DMS153 treated with DMSO at 0.1 percent for 48 hours (cell line): ENCODE measurements around the gene CDC42SE2.
A peak's percentile ranks its signal among the peaks of the same experiment; 100 is the strongest.
"Not testable (repeated sequence)": the region's sequence is repeated elsewhere in the genome, so short reads cannot be mapped to it uniquely, and the experiment has no call there.

Source experiments
- DNase-seq: peaks from one replicate; lab custom pipeline; 2025; ENCODE audit not compliant: unreplicated experiment; lab: John Stamatoyannopoulos, UW

CDC42SE2 gene

DNA sequence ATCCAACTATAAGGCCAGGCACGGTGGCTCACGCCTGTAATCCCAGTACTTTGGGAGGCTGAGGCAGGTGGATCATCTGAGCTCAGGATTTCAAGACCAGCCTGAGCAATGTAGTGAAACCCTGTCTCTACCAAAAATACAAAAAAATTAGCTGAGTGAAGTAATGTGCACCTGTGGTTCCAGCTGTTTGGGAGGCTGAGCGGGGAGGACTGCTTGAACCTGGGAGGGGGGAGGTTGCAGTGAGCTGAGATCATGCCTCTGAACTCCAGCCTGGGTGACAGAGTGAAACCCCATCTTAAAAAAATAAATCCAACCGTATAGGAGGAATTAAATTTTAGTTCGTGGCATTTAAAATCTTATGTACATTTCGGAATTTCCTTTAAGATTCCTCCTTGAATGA, 123.4 kb downstream of the CDC42SE2 start:
- DNase-seq = no peak

DNA sequence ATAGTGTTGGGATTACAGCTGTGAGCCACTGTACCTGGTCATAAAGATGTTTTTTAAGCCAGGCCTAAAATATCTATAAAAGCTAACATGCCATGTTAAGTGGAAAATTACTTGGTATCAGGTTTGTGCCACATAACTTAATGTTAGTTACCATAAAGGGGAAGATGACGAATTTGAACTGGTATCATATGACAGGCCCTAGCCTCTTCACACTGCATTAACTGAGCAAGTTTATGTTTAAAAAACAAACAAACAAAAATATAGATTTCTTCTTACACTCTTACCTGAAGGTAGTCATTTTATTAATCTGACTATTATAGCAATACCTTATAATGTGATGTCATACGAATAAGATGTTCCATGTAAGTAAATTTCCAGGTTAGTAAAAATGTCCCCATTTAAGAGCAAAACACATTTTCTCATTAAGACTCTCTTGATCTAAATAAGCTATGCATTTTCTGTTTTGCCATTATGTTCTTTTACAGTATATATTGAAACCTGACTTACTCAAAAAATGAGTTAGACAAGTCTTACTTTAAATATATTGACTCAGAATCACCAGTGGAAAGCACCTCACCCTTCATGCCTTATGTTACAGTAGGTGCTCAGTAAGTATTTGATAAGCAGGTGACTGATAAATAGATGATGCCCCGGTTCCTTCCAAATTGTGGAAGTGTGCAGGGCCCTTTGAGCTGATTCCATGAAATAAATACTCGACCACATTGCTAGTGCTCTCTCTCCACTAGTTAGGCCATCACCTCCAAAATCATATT, 125.4 kb downstream of the CDC42SE2 start:
- DNase-seq = no peak

- no peak for DNase-seq
Measured at GRCh38 chr5:131389869-131390265, 126.0 kb downstream of the CDC42SE2 start.

DNA sequence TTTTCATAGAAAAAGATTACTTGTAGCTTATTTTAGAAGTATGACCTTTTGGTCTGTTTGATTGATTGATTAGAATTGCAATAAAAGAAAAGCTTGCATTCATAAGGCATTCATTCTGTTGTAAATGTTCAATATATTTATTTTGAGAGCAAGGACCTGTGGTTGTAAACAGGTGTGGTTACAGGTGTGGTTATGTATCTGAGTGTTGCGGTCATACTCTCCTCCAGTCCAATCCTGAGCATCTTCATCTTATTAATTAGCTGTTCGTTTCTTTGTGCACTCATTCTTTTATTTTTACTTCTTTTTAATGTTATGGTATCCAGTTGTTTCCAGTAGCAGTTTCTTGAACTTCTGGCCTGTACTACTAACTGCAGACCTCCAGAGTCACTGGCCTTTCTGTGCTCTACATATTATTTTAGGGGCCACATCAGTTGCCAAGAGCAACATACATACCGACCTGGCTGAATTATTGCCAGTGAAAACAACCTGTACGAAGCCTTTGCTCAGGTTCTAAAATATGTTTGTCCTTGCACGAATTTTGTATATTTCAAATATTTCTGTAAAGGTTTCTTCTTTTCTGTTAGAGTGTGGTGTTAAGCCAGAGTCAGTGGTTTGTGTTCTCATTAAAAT, 128.7 kb downstream of the CDC42SE2 start:
- DNase-seq = no peak

- no peak for DNase-seq
Measured at GRCh38 chr5:131393498-131393968, 129.7 kb downstream of the CDC42SE2 start.

DNA sequence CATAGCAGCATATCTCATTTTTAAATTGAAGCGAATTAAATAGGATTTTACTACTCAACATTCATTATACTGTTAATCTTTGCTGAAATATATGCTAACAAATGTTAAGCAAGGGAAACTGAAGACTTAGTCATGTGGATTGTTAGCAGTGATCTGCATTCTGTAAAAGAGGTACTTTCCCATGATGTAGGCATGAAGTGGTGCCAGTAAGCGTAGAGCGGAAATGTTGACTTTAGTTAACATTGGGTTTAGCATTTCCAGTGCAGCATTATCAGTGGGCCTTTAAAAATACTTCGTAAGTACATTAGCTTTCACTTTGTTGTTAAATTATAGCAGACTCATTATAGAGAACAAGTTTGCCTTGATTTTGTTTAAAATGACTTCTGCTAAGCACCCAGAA, 130.3 kb downstream of the CDC42SE2 start:
- no peak for DNase-seq

- DNase-seq = no peak
Measured at GRCh38 chr5:131396015-131396414, 132.2 kb downstream of the CDC42SE2 start.

DNA sequence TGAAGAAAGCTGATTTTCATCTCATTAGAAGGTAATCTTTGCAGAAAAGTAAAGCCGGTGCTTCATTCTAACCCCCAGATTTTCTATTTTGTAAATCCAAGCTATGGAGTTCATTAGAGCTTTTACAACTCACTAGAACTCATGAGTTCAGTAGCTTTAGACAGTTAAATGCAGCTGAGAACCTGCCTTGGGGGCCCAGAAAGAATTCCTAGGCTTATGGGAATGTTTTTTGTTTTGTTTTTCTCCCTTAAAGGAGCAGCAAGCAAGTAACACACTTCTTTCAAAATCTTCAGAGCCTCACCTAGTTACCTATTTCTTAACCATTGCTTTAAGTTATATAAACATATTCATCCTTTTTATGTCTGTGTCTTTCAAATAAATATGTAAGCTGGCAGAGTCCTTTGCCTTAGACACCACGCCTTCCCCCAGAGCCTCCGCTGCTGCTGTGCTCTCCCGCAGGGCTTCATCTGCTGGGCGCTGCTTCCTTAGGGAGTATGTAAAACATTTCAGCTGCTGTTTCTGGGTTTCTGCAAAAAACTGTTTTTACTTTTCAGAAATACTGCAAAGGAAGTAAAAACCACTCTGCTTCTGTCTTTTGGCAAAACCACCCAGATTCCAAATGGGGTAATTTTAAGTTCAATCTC, 132.9 kb downstream of the CDC42SE2 start:
- DNase-seq = no peak

- DNase-seq = not testable (repeated sequence)
Measured at GRCh38 chr5:131399007-131399406, 135.2 kb downstream of the CDC42SE2 start.

- DNase-seq = no peak
Measured at GRCh38 chr5:131400585-131400984, 136.7 kb downstream of the CDC42SE2 start.

DNA sequence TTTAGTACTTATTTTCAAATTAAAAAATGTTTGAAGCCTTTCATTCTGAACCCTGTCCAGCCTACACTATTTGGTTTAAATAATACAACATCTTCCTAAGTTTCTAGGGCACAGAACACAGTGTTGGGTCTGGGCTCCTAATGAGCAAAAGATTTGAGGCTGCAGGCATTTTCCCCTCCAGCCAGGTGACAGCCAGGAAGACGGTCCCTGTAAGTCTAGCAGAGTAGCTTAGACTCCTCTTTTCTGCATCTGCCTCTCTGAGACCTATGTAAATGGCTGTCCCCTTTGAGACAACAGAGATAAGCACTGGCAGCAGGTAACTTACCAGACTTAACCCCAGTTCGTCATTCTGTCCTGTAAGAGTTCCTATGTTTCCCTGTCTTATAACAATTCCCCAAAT, 141.8 kb downstream of the CDC42SE2 start:
- no peak for DNase-seq

- no peak for DNase-seq
Measured at GRCh38 chr5:131406076-131406475, 142.2 kb downstream of the CDC42SE2 start.

DNA sequence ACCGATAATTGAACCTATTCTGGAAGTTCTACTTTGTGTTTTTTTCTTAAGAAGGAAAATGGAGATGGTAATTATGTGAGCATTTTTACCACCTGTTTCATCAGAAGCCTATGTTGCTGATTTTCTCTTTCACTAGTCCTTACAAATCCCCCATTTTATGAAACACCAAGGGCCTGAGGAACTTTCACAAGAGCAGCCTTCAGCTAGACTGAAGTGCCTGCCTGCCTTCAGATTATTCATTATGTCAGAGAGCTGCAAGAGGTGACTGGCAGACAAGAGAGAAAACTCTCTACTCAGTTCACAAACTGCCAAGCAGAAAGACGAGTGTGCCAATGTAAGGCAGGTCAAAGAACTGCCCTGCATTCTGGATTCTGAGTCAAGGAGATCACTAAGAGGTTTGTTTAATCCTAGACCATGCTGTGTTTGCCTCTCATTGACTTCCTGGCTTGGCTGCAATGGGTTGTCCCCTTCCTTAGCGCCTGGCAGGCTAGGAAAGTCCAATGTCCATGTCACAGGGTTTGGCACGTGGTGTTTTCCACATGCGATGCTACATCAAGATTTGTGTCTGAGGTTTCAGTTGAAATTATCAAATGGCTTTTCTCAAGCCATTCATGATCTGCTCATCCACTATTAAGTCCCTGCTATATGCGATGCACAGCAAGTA, 143.3 kb downstream of the CDC42SE2 start:
- no peak for DNase-seq

- no peak for DNase-seq
Measured at GRCh38 chr5:131413605-131414559, 150.0 kb downstream of the CDC42SE2 start.

DNA sequence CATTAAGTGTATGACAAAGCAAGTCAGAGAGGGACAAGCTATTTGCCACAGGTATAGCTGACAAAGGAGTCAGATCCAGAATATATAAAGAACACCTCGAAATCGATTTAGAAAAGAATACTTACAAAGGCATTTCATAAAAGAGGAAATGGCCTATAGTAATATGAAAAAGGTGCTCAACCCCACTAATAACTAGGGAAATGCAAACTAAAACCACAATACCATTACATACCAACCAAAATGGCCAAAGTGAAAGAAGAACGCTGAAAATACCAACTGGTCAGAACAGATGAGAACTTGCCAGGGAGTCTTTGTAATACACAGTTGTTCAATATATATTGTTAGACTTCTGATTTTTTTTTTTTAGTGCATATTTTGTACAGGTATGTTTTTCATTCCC, 152.9 kb downstream of the CDC42SE2 start:
- no peak for DNase-seq

- peak; percentile 14 for DNase-seq
Measured at GRCh38 chr5:131417240-131417869, 153.5 kb downstream of the CDC42SE2 start.

- no peak for DNase-seq
Measured at GRCh38 chr5:131418846-131419245, 155.0 kb downstream of the CDC42SE2 start.

GRCh38 chr5:131419877-131420276, 156.0 kb downstream of the CDC42SE2 start:
- no peak for DNase-seq

DNA sequence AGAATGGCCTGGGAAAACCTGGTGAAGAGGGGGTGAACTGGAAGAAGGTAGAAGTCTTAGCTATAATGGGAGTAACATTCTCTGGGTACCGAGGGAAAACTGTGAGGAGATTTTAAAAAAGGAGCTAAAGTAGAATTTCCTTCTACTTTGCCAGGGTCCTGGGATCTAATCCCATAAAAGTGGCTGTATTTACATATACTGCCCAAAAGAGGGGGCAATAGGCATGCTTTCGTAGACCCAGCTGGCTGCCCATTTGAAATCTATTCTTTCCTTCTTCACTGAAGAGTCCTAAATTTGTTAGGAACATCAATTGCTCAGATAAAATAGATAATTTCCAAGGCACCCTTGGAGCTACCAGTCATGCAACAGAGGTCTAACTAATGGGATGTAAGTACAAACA, 159.2 kb downstream of the CDC42SE2 start:
- peak; percentile 1 for DNase-seq

GRCh38 chr5:131426011-131426410, 162.2 kb downstream of the CDC42SE2 start:
- DNase-seq = no peak
